GM19035 (cell line): Measurements from ENCODE around the gene CROCC.
"Not testable (repeated sequence)": the region's sequence is repeated elsewhere in the genome, so short reads cannot be mapped to it uniquely, and the experiment has no call there.

Source experiments
- ATAC-seq: cut with Tn5 transposase; IDR thresholded peaks from one replicate; pipeline ENCODE4 v1.9.1; 2021; ENCODE audit not compliant: unreplicated experiment

The CROCC gene

GRCh38 chr1:16964169-16964568, 42.4 kb downstream of the CROCC start:
- not testable (repeated sequence) for ATAC-seq

DNA sequence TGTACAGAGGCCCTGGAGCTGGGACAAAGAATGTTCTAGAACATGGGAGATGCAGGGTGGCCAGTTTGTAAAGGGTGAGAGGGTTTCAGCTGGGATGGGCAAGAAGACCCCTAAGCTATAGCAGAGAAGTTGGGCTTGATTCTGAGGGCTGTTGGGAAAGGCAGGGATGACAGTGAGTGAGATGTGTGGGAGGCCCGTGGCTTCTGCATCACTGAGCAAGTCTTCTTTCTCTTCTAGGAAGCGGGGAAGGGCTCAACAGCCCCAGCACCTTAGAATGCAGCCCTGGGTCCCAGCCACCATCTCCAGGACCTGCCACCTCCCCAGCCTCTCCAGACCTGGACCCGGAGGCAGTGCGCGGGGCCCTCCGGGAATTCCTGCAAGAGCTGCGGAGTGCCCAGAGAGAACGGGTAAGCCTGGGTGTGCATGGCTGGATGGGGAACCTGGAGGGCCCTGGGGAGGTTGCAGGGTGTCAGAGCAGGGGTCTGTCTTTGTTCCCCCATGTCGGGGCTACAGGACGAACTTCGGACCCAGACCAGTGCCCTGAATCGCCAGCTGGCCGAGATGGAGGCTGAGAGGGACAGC, 43.8 kb downstream of the CROCC start:
- no peak for ATAC-seq

DNA sequence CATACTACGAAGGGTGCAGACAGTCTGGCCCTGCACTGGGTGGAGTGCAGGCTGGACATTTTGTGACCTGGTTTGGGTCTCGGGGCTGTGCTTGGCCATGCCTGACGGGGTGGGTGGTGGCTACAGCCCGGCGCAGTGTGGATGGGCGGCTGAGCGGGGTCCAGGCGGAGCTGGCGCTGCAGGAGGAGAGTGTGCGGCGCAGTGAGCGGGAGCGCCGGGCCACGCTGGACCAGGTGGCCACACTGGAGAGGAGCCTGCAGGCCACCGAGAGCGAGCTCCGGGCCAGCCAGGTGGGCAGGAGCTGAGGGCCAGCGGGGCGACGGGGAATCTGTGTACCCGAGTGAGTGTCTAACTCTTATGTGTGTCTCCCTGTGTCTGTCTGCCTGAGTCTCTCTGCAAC, 44.6 kb downstream of the CROCC start:
- no peak for ATAC-seq

GRCh38 chr1:16967095-16967575, 45.4 kb downstream of the CROCC start:
- no peak for ATAC-seq

DNA sequence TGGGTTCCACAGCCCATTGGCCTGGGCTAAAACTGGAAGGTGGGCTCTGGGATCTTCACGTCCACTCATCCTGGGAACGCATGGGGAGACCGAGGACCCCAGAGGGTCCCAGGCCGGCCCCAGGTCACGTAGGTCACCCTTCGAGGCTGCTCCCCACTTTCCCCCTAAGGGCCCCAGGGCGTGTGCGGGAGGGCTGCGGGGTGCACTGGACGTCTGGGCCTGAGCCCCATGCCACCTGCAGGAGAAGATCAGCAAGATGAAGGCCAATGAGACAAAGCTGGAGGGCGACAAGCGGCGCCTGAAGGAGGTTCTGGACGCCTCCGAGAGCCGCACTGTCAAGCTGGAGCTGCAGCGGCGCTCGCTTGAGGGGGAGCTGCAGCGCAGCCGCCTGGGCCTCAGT, 46.2 kb downstream of the CROCC start:
- no peak for ATAC-seq

DNA sequence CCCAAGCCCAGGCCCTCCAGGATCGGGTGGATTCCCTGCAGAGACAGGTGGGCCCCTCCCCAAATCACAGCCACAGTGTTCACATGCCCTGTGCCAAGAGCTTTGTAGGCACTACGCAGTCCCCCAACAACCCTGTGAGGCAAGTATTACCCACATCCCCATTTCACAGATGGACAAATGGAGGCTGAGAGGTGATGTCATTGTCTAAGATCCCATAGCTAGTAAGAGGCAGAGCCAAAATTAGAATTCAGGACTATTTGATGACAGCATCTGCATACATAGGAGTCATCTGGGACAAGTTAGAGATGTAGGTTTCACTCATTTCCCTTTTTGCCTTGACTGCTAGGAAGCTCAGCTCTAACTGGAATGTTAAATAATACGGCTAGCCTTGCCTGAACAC, 46.6 kb downstream of the CROCC start:
- ATAC-seq: no peak

- no peak for ATAC-seq
Observed at GRCh38 chr1:16969057-16969611, 47.4 kb downstream of the CROCC start.

DNA sequence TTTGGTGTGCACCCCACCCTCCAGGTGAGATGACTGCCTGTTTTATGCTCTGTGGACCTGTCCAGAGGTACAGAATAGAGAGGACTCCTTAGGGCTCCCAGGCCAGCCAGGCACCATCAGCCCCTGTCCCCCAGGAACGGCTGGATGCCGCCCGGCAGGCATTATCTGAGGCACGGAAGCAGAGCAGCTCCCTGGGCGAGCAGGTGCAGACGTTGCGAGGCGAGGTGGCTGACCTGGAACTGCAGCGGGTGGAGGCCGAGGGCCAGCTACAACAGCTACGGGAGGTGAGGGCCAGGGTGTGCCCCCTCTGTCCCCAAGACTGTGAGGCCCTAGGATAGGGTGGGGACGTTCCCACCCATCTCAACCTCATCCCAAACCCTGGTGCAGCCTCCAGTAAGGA, 47.9 kb downstream of the CROCC start:
- no peak for ATAC-seq

- no peak for ATAC-seq
Observed at GRCh38 chr1:16970132-16970910, 48.6 kb downstream of the CROCC start.

- ATAC-seq: no peak
Observed at GRCh38 chr1:16971341-16972188, 49.8 kb downstream of the CROCC start.

GRCh38 chr1:16972189-16972895, 50.6 kb downstream of the CROCC start:
- ATAC-seq: no peak

DNA sequence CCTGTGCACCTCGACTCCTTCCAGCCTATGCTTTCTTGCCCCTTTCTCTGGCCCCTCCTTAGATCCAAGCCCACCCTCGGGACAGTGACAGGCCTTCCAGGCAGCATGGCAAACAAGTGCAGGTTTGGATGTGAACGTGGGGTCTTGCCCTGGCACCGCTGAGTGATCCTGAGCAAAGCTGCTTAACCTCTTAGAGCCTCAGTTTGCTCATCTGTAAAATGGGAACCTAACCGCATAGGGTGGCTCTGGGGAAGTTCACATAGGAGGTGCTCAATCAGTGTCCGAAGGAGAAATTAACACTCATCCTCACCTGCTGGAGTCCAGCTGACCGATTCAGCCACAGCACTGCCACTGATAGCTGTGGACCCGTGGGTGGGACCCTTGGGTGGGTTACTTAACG, 51.5 kb downstream of the CROCC start:
- no peak for ATAC-seq

- ATAC-seq: no peak
Observed at GRCh38 chr1:16975211-16975610, 53.5 kb downstream of the CROCC start.

DNA sequence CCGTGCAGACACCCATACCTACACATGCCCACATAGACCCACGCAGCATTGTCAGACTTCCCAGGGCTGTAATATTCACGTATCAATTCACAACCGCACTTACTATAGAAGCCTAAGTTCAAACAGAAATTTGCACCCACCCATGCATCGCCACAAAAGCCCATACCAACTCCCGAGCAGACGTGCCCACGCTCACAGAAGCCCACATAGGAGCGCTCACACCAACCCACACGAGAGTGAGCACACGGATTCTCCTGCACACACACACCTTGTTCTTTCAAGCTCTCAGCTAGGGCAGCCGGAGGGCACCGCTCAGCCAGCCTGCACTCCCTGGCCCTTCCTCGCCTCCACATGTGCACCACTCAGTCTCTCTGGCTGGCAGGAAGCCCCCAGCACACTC, 54.1 kb downstream of the CROCC start:
- ATAC-seq: no peak

DNA sequence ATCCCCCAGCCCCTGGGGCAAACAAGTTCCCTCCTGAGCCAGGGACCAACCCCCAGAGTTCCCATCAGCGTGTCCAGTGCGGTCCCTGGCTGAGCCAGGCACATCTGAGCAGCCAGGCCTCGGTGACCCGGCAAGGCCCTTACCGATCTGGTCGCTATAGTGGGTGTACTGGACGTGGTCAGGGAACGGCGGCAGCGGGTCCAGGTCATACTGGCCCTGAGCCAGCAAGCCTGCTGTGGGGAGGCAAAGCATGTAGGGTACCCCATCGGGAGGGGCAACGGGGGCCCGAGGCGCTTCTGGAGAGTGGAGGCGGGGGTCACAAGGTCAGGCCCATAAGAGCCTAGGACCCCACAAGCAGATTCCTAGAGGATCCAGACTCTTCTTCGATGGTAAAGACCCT, 55.2 kb downstream of the CROCC start:
- no peak for ATAC-seq

GRCh38 chr1:16977377-16977776, 55.6 kb downstream of the CROCC start:
- ATAC-seq: no peak

DNA sequence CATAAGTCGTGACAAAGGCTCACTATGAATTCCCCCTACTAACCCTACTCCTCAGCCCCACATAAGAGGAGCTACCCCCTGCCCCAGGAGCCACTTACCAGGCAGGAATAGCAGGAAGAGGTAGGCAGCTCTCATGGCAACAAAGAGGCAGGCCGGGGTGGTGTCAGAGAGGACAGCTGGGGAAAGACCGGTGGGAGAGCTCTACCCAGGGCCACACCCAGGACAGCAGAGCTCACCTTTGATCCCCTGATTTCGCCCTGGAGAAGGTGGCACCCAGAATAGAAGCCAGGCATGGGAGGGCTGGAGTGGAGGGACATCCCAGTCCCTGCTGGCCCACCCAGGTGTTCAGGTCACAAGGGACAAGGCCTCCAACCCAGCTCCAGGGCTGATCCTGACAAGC, 56.4 kb downstream of the CROCC start:
- ATAC-seq: no peak

GRCh38 chr1:16978567-16979474, 57.1 kb downstream of the CROCC start:
- ATAC-seq: no peak

- no peak for ATAC-seq
Observed at GRCh38 chr1:16979475-16980327, 58.0 kb downstream of the CROCC start.
